ENCODE data around the gene DRD4. TPM values are rescaled to one million over a fixed set of nuclear protein-coding genes. Genes with fewer than 3 reads are reported as not detected.

The DRD4 gene
- total and polyA plus RNA-seq, 5 donors from 2014 or later: not detected

DNA sequence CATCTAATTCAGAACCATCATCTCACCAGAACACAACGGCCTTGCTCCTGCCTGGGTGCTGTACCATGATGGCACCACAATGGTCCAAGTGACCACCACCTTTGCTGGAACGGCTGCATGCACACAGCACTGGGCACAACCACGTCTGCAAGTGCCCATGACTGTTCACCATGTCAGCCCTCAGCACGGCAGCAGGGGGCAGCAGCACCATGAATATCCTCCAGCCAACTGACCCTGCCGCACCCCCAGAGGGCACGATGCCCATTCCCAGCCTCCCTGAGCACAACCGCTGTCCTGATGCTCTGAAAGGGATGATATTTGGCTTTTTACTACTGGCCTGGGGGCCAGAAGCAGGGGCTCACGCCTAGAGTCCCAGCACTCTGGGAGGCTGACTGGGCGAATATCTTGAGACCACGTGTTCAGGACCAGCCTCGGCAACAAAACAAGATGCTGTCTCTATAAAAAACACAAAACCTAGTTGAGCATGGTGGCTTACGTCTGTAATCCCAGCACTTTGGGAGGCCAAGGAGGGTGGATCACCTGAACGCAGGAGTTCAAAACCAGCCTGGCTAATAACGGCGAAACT, 25.7 kb downstream of the DRD4 start:
- DNase-seq (peak; percentile 12 to 34 (median 18)), ATAC-seq (ENCODE audit: low read depth in 2 of 2) (peak; percentile 45 to 55)
- Mint-ChIP-seq H3K27ac (peak overlapping the region in 1 of 3 donors; percentile 83), H3K27me3 (no peaks in the 10 kb centered on the region), H3K4me1 (peaks cover 0 to 4% (median 0%) of the 10 kb centered on the region in 4 donors), H3K4me3 (no peak overlapping the region), H3K9me3 (no peaks in the 10 kb centered on the region), H3K36me3 (peaks cover 14% of the 10 kb centered on the region)
- H3K36me3 ChIP-seq (ENCODE audit: control insufficient read depth, insufficient read depth, low read length): peaks cover 25% of the 10 kb centered on the region
- H3K9me3 ChIP-seq (ENCODE audit: control insufficient read depth in 2 of 2, low read length in 2 of 2): no peaks in the 10 kb centered on the region
- no peak overlapping the region for H3K4me3 ChIP-seq (ENCODE audit: low read depth, low read length)
- H3K27me3 ChIP-seq (ENCODE audit: control insufficient read depth, insufficient read depth, low read length): no peaks in the 10 kb centered on the region
- H3K27ac ChIP-seq (ENCODE audit: insufficient read depth, low read length, poor library complexity, severe bottlenecking): no peak overlapping the region
- no peaks in the 10 kb centered on the region for H3K4me1 ChIP-seq (ENCODE audit: control insufficient read depth, insufficient read depth, low read length, poor library complexity, severe bottlenecking)

DNA sequence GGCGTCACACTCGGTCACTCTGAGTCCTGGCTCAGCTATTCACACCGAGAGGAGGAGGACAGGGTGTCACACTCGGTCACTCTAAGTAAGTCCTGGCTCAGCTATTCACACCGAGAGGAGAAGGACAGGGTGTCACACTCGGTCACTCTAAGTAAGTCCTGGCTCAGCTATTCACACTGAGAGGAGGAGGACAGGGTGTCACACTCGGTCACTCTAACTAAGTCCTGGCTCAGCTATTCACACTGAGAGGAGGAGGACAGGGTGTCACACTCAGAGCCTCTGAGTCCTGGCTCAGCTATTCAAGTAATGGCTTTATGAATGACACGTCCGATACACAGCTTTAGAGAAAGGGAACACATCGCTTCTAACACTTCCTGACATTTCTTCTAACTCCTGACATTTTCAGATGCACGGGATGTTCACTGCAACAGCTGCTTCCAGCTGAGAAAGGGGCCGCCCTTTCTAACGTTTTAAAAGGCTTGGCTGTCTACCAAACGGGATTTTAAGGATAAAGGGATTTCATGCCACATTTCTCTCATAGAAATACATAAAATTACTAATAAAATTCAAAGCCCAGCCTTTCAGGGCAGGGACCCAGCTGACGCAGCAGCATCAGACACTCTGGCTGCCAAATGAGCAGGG, 28.1 kb downstream of the DRD4 start:
- H3K4me3 Mint-ChIP-seq: no peak overlapping the region
- no peak for ATAC-seq (ENCODE audit: low read depth in 2 of 2)

DNA sequence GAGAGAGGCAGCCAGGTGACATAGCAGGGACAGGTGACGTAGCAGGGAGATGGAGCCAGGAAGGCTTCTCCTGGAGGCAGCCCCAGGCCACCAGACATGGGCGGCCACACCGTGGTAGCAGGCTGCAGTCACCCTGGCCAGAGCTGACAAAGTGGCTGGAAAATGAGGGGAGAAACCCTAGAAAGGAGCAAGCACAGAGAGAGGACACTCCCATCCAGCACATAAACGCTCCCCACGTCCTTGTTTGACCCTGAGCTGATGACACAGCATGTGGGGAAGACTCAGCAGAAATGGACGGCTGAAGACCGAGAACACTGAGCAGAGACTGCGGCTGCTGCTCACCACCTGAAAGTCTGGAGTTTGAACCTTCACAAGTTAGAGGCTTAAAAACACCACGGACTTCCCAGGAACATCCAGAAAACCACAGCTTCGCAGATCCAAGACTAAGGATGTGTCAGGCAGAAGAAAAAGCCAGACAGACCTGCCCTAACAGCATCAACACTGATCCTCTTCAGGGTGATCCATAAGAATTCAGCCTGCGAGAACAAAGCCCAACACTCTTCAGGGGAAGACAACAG, 28.7 kb downstream of the DRD4 start:
- peaks cover 13% of the 10 kb centered on the region for H3K36me3 ChIP-seq (ENCODE audit: control insufficient read depth, insufficient read depth, low read length)
- no peaks in the 10 kb centered on the region for H3K9me3 ChIP-seq (ENCODE audit: control insufficient read depth in 2 of 2, low read length in 2 of 2)
- Mint-ChIP-seq H3K36me3 (peaks cover 11% of the 10 kb centered on the region), H3K27ac (peak overlapping the region in 2 of 3 donors; percentile 76 to 83), H3K9me3 (no peaks in the 10 kb centered on the region), H3K27me3 (no peaks in the 10 kb centered on the region), H3K4me1 (peaks cover 0 to 4% (median 0%) of the 10 kb centered on the region in 4 donors), H3K4me3 (no peak overlapping the region)
- no peaks in the 10 kb centered on the region for H3K4me1 ChIP-seq (ENCODE audit: control insufficient read depth, insufficient read depth, low read length, poor library complexity, severe bottlenecking)
- ATAC-seq (ENCODE audit: low read depth in 2 of 2) (no peak), DNase-seq (no peak)
- H3K4me3 ChIP-seq (ENCODE audit: low read depth, low read length): no peak overlapping the region
- no peak overlapping the region for H3K27ac ChIP-seq (ENCODE audit: insufficient read depth, low read length, poor library complexity, severe bottlenecking)
- no peaks in the 10 kb centered on the region for H3K27me3 ChIP-seq (ENCODE audit: control insufficient read depth, insufficient read depth, low read length)

More for the DNA sequence above, 28.1 kb downstream of the DRD4 start:
- H3K27me3 ChIP-seq (ENCODE audit: control insufficient read depth, insufficient read depth, low read length): no peaks in the 10 kb centered on the region
- H3K4me1 ChIP-seq (ENCODE audit: control insufficient read depth, insufficient read depth, low read length, poor library complexity, severe bottlenecking): no peaks in the 10 kb centered on the region
- Mint-ChIP-seq H3K4me1 (peaks cover 0 to 4% (median 0%) of the 10 kb centered on the region in 4 donors), H3K9me3 (no peaks in the 10 kb centered on the region), H3K27ac (peak overlapping the region in 2 of 3 donors; percentile 37 to 76), H3K36me3 (peaks cover 11% of the 10 kb centered on the region), H3K27me3 (no peaks in the 10 kb centered on the region)
- H3K4me3 ChIP-seq (ENCODE audit: low read depth, low read length): no peak overlapping the region
- no peak for DNase-seq
- peaks cover 13% of the 10 kb centered on the region for H3K36me3 ChIP-seq (ENCODE audit: control insufficient read depth, insufficient read depth, low read length)
- H3K27ac ChIP-seq (ENCODE audit: insufficient read depth, low read length, poor library complexity, severe bottlenecking): no peak overlapping the region
- no peaks in the 10 kb centered on the region for H3K9me3 ChIP-seq (ENCODE audit: control insufficient read depth in 2 of 2, low read length in 2 of 2)

DNA sequence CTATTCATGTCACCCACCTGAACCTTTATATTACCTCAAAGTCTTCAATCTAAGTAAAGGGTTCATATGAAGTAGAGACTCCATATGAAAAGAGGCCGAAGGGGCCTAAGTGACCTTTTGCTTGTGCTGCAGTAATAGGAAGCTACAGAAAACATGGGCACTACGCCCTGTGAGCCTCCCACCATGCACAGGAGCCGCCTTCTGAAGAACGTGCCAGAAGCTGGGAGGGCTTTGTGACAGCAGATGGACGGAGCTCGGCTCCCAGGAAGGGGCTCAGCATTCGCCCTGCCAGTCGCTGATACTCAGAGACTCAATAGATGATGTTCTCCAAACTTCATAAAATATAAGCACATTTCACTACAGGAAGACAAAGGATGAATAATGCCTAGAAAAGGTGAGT, 36.8 kb downstream of the DRD4 start:
- Mint-ChIP-seq H3K4me3 (no peak overlapping the region), H3K27me3 (no peaks in the 10 kb centered on the region), H3K9me3 (no peaks in the 10 kb centered on the region), H3K4me1 (peaks cover 0 to 3% (median 0%) of the 10 kb centered on the region in 4 donors), H3K27ac (no peak overlapping the region), H3K36me3 (peaks cover 15% of the 10 kb centered on the region)
- H3K27ac ChIP-seq (ENCODE audit: insufficient read depth, low read length, poor library complexity, severe bottlenecking): no peak overlapping the region
- H3K4me1 ChIP-seq (ENCODE audit: control insufficient read depth, insufficient read depth, low read length, poor library complexity, severe bottlenecking): no peaks in the 10 kb centered on the region
- no peak overlapping the region for H3K4me3 ChIP-seq (ENCODE audit: low read depth, low read length)
- no peak for DNase-seq
- no peaks in the 10 kb centered on the region for H3K27me3 ChIP-seq (ENCODE audit: control insufficient read depth, insufficient read depth, low read length)
- no peaks in the 10 kb centered on the region for H3K9me3 ChIP-seq (ENCODE audit: control insufficient read depth in 2 of 2, low read length in 2 of 2)
- H3K36me3 ChIP-seq (ENCODE audit: control insufficient read depth, insufficient read depth, low read length): peaks cover 29% of the 10 kb centered on the region
- no peak for ATAC-seq (ENCODE audit: low read depth in 2 of 2)

DNA sequence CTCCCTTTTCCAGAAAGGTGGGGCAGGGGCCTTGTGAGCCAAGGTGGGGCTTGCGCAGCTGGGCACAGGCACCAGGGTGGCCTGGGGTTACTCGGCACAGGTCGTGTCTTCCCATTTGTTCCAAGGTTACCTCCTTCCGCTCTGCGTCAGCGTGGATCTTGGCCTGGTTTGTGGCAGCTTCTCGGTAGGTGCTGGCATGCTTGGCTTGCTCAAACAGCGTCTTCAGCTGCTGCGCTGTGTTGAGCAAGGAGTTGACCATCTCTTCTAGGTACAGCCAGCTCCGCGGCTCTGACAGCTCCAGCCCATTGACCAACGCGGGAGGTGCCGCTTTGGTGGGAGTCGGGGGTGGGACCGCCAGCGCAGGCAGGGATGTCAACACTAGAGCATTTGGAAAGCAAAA, 37.3 kb downstream of the DRD4 start:
- Mint-ChIP-seq H3K36me3 (peaks cover 15% of the 10 kb centered on the region), H3K4me1 (peaks cover 0 to 3% (median 0%) of the 10 kb centered on the region in 4 donors), H3K9me3 (no peaks in the 10 kb centered on the region), H3K27ac (no peak overlapping the region), H3K4me3 (no peak overlapping the region), H3K27me3 (no peaks in the 10 kb centered on the region)
- Histone ChIP-seq H3K27me3 (ENCODE audit: control insufficient read depth, insufficient read depth, low read length) (no peaks in the 10 kb centered on the region), H3K4me3 (ENCODE audit: low read depth, low read length) (no peak overlapping the region), H3K27ac (ENCODE audit: insufficient read depth, low read length, poor library complexity, severe bottlenecking) (no peak overlapping the region), H3K36me3 (ENCODE audit: control insufficient read depth, insufficient read depth, low read length) (peaks cover 33% of the 10 kb centered on the region), H3K4me1 (ENCODE audit: control insufficient read depth, insufficient read depth, low read length, poor library complexity, severe bottlenecking) (no peaks in the 10 kb centered on the region), H3K9me3 (ENCODE audit: control insufficient read depth in 2 of 2, low read length in 2 of 2) (no peaks in the 10 kb centered on the region)
- no peak for DNase-seq
- ATAC-seq (ENCODE audit: low read depth in 2 of 2): no peak

DNA sequence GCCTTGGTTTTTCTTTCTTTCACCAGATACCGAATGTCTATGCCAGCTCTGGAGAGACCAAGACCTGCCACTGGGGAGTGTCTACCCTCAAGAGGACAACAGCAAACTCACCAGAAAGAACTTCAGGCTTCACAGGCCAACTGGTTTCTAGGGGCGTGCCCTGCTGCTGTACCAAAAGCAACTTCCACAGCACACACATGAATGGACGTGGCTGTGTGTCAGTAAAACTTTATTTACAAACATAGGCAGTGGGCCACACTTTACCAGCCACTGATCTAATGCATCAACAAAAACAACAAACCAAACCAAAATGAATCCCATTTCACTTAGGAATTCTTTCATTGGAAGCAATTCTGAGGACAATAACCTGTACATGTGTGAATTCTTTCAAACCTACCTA, 41.2 kb downstream of the DRD4 start:
- H3K27me3 Mint-ChIP-seq: no peaks in the 10 kb centered on the region
- peak overlapping the region in 1 of 3 donors; percentile 73 for H3K27ac Mint-ChIP-seq
- no peak overlapping the region for H3K27ac ChIP-seq (ENCODE audit: insufficient read depth, low read length, poor library complexity, severe bottlenecking)
- peaks cover 49% of the 10 kb centered on the region for H3K36me3 ChIP-seq (ENCODE audit: control insufficient read depth, insufficient read depth, low read length)
- H3K9me3 ChIP-seq (ENCODE audit: control insufficient read depth in 2 of 2, low read length in 2 of 2): no peaks in the 10 kb centered on the region
- DNase-seq: no peak
- no peaks in the 10 kb centered on the region for H3K9me3 Mint-ChIP-seq
- H3K4me3 Mint-ChIP-seq: no peak overlapping the region
- H3K4me1 ChIP-seq (ENCODE audit: control insufficient read depth, insufficient read depth, low read length, poor library complexity, severe bottlenecking): no peaks in the 10 kb centered on the region
- H3K27me3 ChIP-seq (ENCODE audit: control insufficient read depth, insufficient read depth, low read length): no peaks in the 10 kb centered on the region
- H3K4me3 ChIP-seq (ENCODE audit: low read depth, low read length): no peak overlapping the region
- peaks cover 0 to 1% (median 0%) of the 10 kb centered on the region in 4 donors for H3K4me1 Mint-ChIP-seq
- H3K36me3 Mint-ChIP-seq: peaks cover 36% of the 10 kb centered on the region
- ATAC-seq (ENCODE audit: low read depth in 2 of 2): no peak

DNA sequence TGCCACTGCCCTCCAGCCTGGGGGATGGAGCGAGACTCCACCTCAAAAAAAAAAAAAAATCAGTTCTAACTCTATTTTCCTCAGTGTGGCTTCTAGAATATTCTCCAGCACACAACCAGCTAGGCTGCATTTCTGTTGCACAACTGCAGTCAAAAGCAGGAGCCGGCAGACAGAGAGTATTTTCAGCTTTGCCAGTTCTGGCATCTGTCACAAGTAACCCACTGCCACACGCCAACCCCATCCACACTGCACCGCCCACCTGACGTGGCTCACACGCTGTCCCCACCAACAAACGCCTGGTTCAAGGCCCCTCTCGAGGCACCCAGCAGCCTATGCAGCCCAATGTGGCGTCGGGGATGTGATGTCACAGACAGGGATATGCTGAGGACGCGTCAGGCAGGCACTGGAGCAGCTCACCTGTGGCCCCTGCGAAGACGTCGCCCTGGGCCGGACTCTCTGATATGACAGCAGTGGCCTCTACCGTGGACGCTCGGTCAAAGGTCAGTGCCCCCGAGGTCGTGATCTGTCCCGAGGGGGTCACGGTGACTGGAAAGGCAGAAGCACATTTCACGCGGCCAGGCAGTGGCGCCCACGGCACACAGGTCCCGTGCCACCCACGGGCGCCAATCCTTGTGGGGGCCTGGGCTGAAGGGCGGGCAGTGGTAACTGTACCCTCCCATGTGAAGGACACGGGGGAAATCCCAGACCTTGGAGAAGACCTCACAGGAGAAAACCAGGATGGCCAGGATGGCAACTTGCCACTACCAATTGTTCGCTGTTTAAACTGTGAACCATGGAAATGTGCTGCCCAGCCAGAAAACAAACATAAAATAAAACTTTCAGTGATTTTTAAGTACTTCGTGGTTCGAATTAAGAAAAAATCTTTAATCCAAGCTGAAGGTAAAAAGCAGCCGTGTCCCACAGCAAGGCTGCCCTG, 42.5 kb downstream of the DRD4 start:
- Histone ChIP-seq H3K36me3 (ENCODE audit: control insufficient read depth, insufficient read depth, low read length) (peaks cover 49% of the 10 kb centered on the region), H3K27me3 (ENCODE audit: control insufficient read depth, insufficient read depth, low read length) (no peaks in the 10 kb centered on the region), H3K27ac (ENCODE audit: insufficient read depth, low read length, poor library complexity, severe bottlenecking) (no peak overlapping the region), H3K4me3 (ENCODE audit: low read depth, low read length) (no peak overlapping the region), H3K4me1 (ENCODE audit: control insufficient read depth, insufficient read depth, low read length, poor library complexity, severe bottlenecking) (no peaks in the 10 kb centered on the region), H3K9me3 (ENCODE audit: control insufficient read depth in 2 of 2, low read length in 2 of 2) (no peaks in the 10 kb centered on the region)
- Mint-ChIP-seq H3K4me3 (peak overlapping the region in 1 of 4 donors; percentile 32), H3K36me3 (peaks cover 40% of the 10 kb centered on the region), H3K27ac (no peak overlapping the region), H3K27me3 (no peaks in the 10 kb centered on the region), H3K9me3 (no peaks in the 10 kb centered on the region), H3K4me1 (peaks cover 0 to 7% (median 0%) of the 10 kb centered on the region in 4 donors)
- DNase-seq: no peak
- no peak for ATAC-seq (ENCODE audit: low read depth in 2 of 2)

All from CD4-positive, CD25-positive, alpha-beta regulatory T cell (primary cell).